ENCODE results near the gene PLXNA4.

Gene PLXNA4

GRCh38 chr7:132376361-132377013 lies 199.8 kb downstream of the PLXNA4 start:
- TF ChIP-seq CTCF (IDR thresholded peaks at IDR 0.05; ENCODE audit: low read depth, low read length, missing control alignments), result no peak
- no peak for DNase-seq (ENCODE audit: low read depth)
- in situ Hi-C loops (cut with HindIII; ENCODE audit: low sequenced_read_pairs), result no loop called here

GRCh38 chr7:132373879-132374278 lies 202.4 kb downstream of the PLXNA4 start:
- H3K4me3 ChIP-seq (ENCODE audit: low read depth, low read length), result no peak overlapping the region
- in situ Hi-C loops (cut with HindIII; ENCODE audit: low sequenced_read_pairs), result no loop called here
- no peak for TF ChIP-seq CTCF (IDR thresholded peaks at IDR 0.05; ENCODE audit: low read depth, low read length, missing control alignments)
- DNase-seq (ENCODE audit: low read depth), result no peak

More at GRCh38 chr7:132376361-132377013, 199.8 kb downstream of the PLXNA4 start:
- no peak overlapping the region for H3K4me3 ChIP-seq (ENCODE audit: low read depth, low read length)

GRCh38 chr7:132373041-132373440 lies 203.2 kb downstream of the PLXNA4 start:
- in situ Hi-C loops (cut with HindIII; ENCODE audit: low sequenced_read_pairs), result no loop called here
- DNase-seq (ENCODE audit: low read depth), result no peak
- TF ChIP-seq CTCF (IDR thresholded peaks at IDR 0.05; ENCODE audit: low read depth, low read length, missing control alignments), result no peak
- no peak overlapping the region for H3K4me3 ChIP-seq (ENCODE audit: low read depth, low read length)

GRCh38 chr7:132371948-132372347 lies 204.3 kb downstream of the PLXNA4 start:
- TF ChIP-seq CTCF (IDR thresholded peaks at IDR 0.05; ENCODE audit: low read depth, low read length, missing control alignments), result no peak
- in situ Hi-C loops (cut with HindIII; ENCODE audit: low sequenced_read_pairs), result no loop called here
- DNase-seq (ENCODE audit: low read depth), result no peak
- H3K4me3 ChIP-seq (ENCODE audit: low read depth, low read length), result no peak overlapping the region

- DNase-seq (ENCODE audit: low read depth), result no peak
Observed at GRCh38 chr7:132368246-132368900, 207.9 kb downstream of the PLXNA4 start.

GRCh38 chr7:132367795-132368194 lies 208.5 kb downstream of the PLXNA4 start:
- no peak for TF ChIP-seq CTCF (IDR thresholded peaks at IDR 0.05; ENCODE audit: low read depth, low read length, missing control alignments)
- DNase-seq (ENCODE audit: low read depth), result no peak
- no peak overlapping the region for H3K4me3 ChIP-seq (ENCODE audit: low read depth, low read length)
- in situ Hi-C loops (cut with HindIII; ENCODE audit: low sequenced_read_pairs), result no loop called here

More at GRCh38 chr7:132368246-132368900, 207.9 kb downstream of the PLXNA4 start:
- H3K4me3 ChIP-seq (ENCODE audit: low read depth, low read length), result no peak overlapping the region
- TF ChIP-seq CTCF (IDR thresholded peaks at IDR 0.05; ENCODE audit: low read depth, low read length, missing control alignments), result no peak
- in situ Hi-C loops (cut with HindIII; ENCODE audit: low sequenced_read_pairs), result no loop called here
